Measurements from ENCODE around the gene ALDH4A1. TPM values are rescaled to one million over a fixed set of nuclear protein-coding genes. Genes with fewer than 3 reads are reported as not detected.
A peak's percentile ranks its signal among the peaks of the same experiment; 100 is the strongest.
"Not testable (repeated sequence)": the region's sequence is repeated elsewhere in the genome, so short reads cannot be mapped to it uniquely, and the experiment has no call there.

Gene ALDH4A1
- total RNA-seq, 1 donor from 2014 or later = 13.8 TPM

- no peaks in the 10 kb centered on the region for H3K9me3 Mint-ChIP-seq (ENCODE audit: unreplicated experiment)
- TF ChIP-seq CTCF (IDR thresholded peaks at IDR 0.05; ENCODE audit: insufficient read depth, low read depth, low read length) (no peak), EZH2 (IDR thresholded peaks at IDR 0.05; ENCODE audit: insufficient read depth, low read length) (no peak)
- H4K20me1 ChIP-seq (ENCODE audit: insufficient read depth, low read length) = peaks cover 13% of the 10 kb centered on the region
- peaks cover 2% of the 10 kb centered on the region for H3K4me1 Mint-ChIP-seq (ENCODE audit: low read depth, unreplicated experiment)
- no peak overlapping the region for H3K4me2 ChIP-seq (ENCODE audit: low read length)
- no peaks in the 10 kb centered on the region for H3K36me3 ChIP-seq (ENCODE audit: insufficient read depth, low read length)
- no peaks in the 10 kb centered on the region for H3K9me3 ChIP-seq (ENCODE audit: insufficient read depth, low read depth, low read length)
- FAIRE-seq (no peak), DNase-seq (ENCODE audit: low read depth) (no peak)
- H3K27me3 ChIP-seq (ENCODE audit: insufficient read depth, low read length) = no peaks in the 10 kb centered on the region
- no peaks in the 10 kb centered on the region for H3K79me2 ChIP-seq (ENCODE audit: insufficient read depth, low read length)
- no peak overlapping the region for H3K4me3 ChIP-seq (ENCODE audit: insufficient read depth, low read depth, low read length)
- H2AFZ ChIP-seq (ENCODE audit: low read depth, low read length) = no peak overlapping the region
- no peak overlapping the region for H3K4me3 Mint-ChIP-seq (ENCODE audit: unreplicated experiment)
- peaks cover 4% of the 10 kb centered on the region for H3K36me3 Mint-ChIP-seq (ENCODE audit: low read depth, unreplicated experiment)
- no peaks in the 10 kb centered on the region for H3K27me3 Mint-ChIP-seq (ENCODE audit: low read depth, unreplicated experiment)
- H3K9ac ChIP-seq (ENCODE audit: low read length) = no peak overlapping the region
- H3K27ac ChIP-seq (ENCODE audit: low read depth, low read length) = no peak overlapping the region
- H3K4me1 ChIP-seq (ENCODE audit: insufficient read depth, low read length) = peaks cover 15% of the 10 kb centered on the region
- no peak overlapping the region for H3K27ac Mint-ChIP-seq (ENCODE audit: unreplicated experiment)
Observed at GRCh38 chr1:18898567-18898966, 3.8 kb downstream of the ALDH4A1 start.

- peaks cover 3% of the 10 kb centered on the region for H4K20me1 ChIP-seq (ENCODE audit: insufficient read depth, low read length)
- H3K27ac Mint-ChIP-seq (ENCODE audit: unreplicated experiment) = peak overlapping the region; percentile 7
- no peak overlapping the region for H3K27ac ChIP-seq (ENCODE audit: low read depth, low read length)
- no peak overlapping the region for H3K4me3 ChIP-seq (ENCODE audit: insufficient read depth, low read depth, low read length)
- no peaks in the 10 kb centered on the region for H3K27me3 ChIP-seq (ENCODE audit: insufficient read depth, low read length)
- peaks cover 12% of the 10 kb centered on the region for H3K4me1 ChIP-seq (ENCODE audit: insufficient read depth, low read length)
- H3K79me2 ChIP-seq (ENCODE audit: insufficient read depth, low read length) = no peaks in the 10 kb centered on the region
- no peak for DNase-seq (ENCODE audit: low read depth)
- H3K4me3 Mint-ChIP-seq (ENCODE audit: unreplicated experiment) = no peak overlapping the region
- no peak for FAIRE-seq
- no peaks in the 10 kb centered on the region for H3K27me3 Mint-ChIP-seq (ENCODE audit: low read depth, unreplicated experiment)
- H3K4me1 Mint-ChIP-seq (ENCODE audit: low read depth, unreplicated experiment) = peaks cover 12% of the 10 kb centered on the region
- H2AFZ ChIP-seq (ENCODE audit: low read depth, low read length) = no peak overlapping the region
- no peak overlapping the region for H3K4me2 ChIP-seq (ENCODE audit: low read length)
- H3K9ac ChIP-seq (ENCODE audit: low read length) = no peak overlapping the region
- H3K9me3 Mint-ChIP-seq (ENCODE audit: unreplicated experiment) = no peaks in the 10 kb centered on the region
- H3K9me3 ChIP-seq (ENCODE audit: insufficient read depth, low read depth, low read length) = no peaks in the 10 kb centered on the region
- peaks cover 6% of the 10 kb centered on the region for H3K36me3 Mint-ChIP-seq (ENCODE audit: low read depth, unreplicated experiment)
- no peak for TF ChIP-seq EZH2 (IDR thresholded peaks at IDR 0.05; ENCODE audit: insufficient read depth, low read length)
- no peak for TF ChIP-seq CTCF (IDR thresholded peaks at IDR 0.05; ENCODE audit: insufficient read depth, low read depth, low read length)
- no peaks in the 10 kb centered on the region for H3K36me3 ChIP-seq (ENCODE audit: insufficient read depth, low read length)
Observed at GRCh38 chr1:18895317-18895716, 7.0 kb downstream of the ALDH4A1 start.

GRCh38 chr1:18893120-18893519 is 9.2 kb downstream of the ALDH4A1 start:
- Histone ChIP-seq H3K27me3 (ENCODE audit: insufficient read depth, low read length) (no peaks in the 10 kb centered on the region), H3K36me3 (ENCODE audit: insufficient read depth, low read length) (no peaks in the 10 kb centered on the region), H3K79me2 (ENCODE audit: insufficient read depth, low read length) (no peaks in the 10 kb centered on the region), H4K20me1 (ENCODE audit: insufficient read depth, low read length) (no peaks in the 10 kb centered on the region), H2AFZ (ENCODE audit: low read depth, low read length) (no peak overlapping the region), H3K4me1 (ENCODE audit: insufficient read depth, low read length) (peaks cover 12% of the 10 kb centered on the region), H3K27ac (ENCODE audit: low read depth, low read length) (no peak overlapping the region), H3K9ac (ENCODE audit: low read length) (no peak overlapping the region), H3K4me2 (ENCODE audit: low read length) (no peak overlapping the region), H3K9me3 (ENCODE audit: insufficient read depth, low read depth, low read length) (no peaks in the 10 kb centered on the region), H3K4me3 (ENCODE audit: insufficient read depth, low read depth, low read length) (no peak overlapping the region)
- H3K4me1 Mint-ChIP-seq (ENCODE audit: low read depth, unreplicated experiment) = peaks cover 12% of the 10 kb centered on the region
- peaks cover 4% of the 10 kb centered on the region for H3K36me3 Mint-ChIP-seq (ENCODE audit: low read depth, unreplicated experiment)
- H3K27ac Mint-ChIP-seq (ENCODE audit: unreplicated experiment) = no peak overlapping the region
- no peak for FAIRE-seq
- no peaks in the 10 kb centered on the region for H3K9me3 Mint-ChIP-seq (ENCODE audit: unreplicated experiment)
- DNase-seq (ENCODE audit: low read depth) = peak; percentile 39
- H3K4me3 Mint-ChIP-seq (ENCODE audit: unreplicated experiment) = peak overlapping the region; percentile 50
- TF ChIP-seq CTCF (IDR thresholded peaks at IDR 0.05; ENCODE audit: insufficient read depth, low read depth, low read length) (no peak), EZH2 (IDR thresholded peaks at IDR 0.05; ENCODE audit: insufficient read depth, low read length) (no peak)
- H3K27me3 Mint-ChIP-seq (ENCODE audit: low read depth, unreplicated experiment) = no peaks in the 10 kb centered on the region

GRCh38 chr1:18891858-18892257 is 10.5 kb downstream of the ALDH4A1 start:
- not testable (repeated sequence) for H3K4me3 Mint-ChIP-seq (ENCODE audit: unreplicated experiment); FAIRE-seq; H3K79me2 ChIP-seq (ENCODE audit: insufficient read depth, low read length); H2AFZ ChIP-seq (ENCODE audit: low read depth, low read length); H3K4me2 ChIP-seq (ENCODE audit: low read length); H3K36me3 Mint-ChIP-seq (ENCODE audit: low read depth, unreplicated experiment); H3K27me3 ChIP-seq (ENCODE audit: insufficient read depth, low read length); H3K9me3 Mint-ChIP-seq (ENCODE audit: unreplicated experiment); H3K27me3 Mint-ChIP-seq (ENCODE audit: low read depth, unreplicated experiment); H4K20me1 ChIP-seq (ENCODE audit: insufficient read depth, low read length); H3K4me3 ChIP-seq (ENCODE audit: insufficient read depth, low read depth, low read length); H3K9me3 ChIP-seq (ENCODE audit: insufficient read depth, low read depth, low read length); H3K36me3 ChIP-seq (ENCODE audit: insufficient read depth, low read length); DNase-seq (ENCODE audit: low read depth)
- peak overlapping the region; percentile 83 for H3K27ac Mint-ChIP-seq (ENCODE audit: unreplicated experiment)
- Histone ChIP-seq H3K27ac (ENCODE audit: low read depth, low read length) (peak overlapping the region; percentile 9), H3K4me1 (ENCODE audit: insufficient read depth, low read length) (peaks cover 12% of the 10 kb centered on the region), H3K9ac (ENCODE audit: low read length) (peak overlapping the region; percentile 39)
- peaks cover 12% of the 10 kb centered on the region for H3K4me1 Mint-ChIP-seq (ENCODE audit: low read depth, unreplicated experiment)

Data from astrocyte (in vitro differentiated cells and primary cell).